Lower leg skin (tissue), 4 donors: ENCODE data around the gene TP53. TPM values are rescaled to one million over a fixed set of nuclear protein-coding genes. Genes with fewer than 3 reads are reported as not detected.

Source experiments
- DNase-seq, 2 donors: peaks; one replicate each; pipeline ENCODE4 v3.0.0-alpha.2; 2019; ENCODE audit warnings: low spot score in 2 of 2
- H3K4me3 ChIP-seq: fragments of 200-600 bp; sonication (generic); 2 replicates; pipeline ENCODE4 v1.5.1; 2017; ENCODE audit warnings: mild to moderate bottlenecking, low read depth; ENCODE audit not compliant: poor library complexity, severe bottlenecking
- POLR2A ChIP-seq, 2 donors: fragments of 450-650 bp; IDR thresholded peaks; one replicate each; pipeline ENCODE4 v1.6.1; 2016 to 2017; ENCODE audit warnings: antibody characterized with exemption in 2 of 2, mild to moderate bottlenecking in 1 of 2, moderate library complexity in 1 of 2
- WGBS, 2 donors: methylation state at CpG; one replicate each; pipeline ENCODE4 v1.1.5; 2018; 5-methylcytosine and 5-hydroxymethylcytosine counted together
- intact Hi-C: fragments of 100-400 bp; cut with DNase I; formaldehyde crosslinking; loops from one replicate; pipeline ENCODE4 v1.15.0; 2023; ENCODE audit warnings: low total_unique reads
- total RNA-seq, 4 donors: library from RNA; depleted of rRNA; stranded (reverse); fragments of >200 nt; gene quantifications; one replicate each; pipeline ENCODE4 v1.1.0, GENCODE V29; 2016
- TF ChIP-seq, protein P1 (sequence below), 3 donors: fragments of 450-650 bp; IDR thresholded peaks; one replicate each; pipeline ENCODE4 v1.5.1; 2016; ENCODE audit warnings: antibody characterized with exemption in 3 of 3, mild to moderate bottlenecking in 3 of 3, moderate library complexity in 2 of 3

Gene TP53
- total RNA-seq, 4 donors from 2014 or later, result 42.8 to 57.3 (median 50.8) TPM

DNA sequence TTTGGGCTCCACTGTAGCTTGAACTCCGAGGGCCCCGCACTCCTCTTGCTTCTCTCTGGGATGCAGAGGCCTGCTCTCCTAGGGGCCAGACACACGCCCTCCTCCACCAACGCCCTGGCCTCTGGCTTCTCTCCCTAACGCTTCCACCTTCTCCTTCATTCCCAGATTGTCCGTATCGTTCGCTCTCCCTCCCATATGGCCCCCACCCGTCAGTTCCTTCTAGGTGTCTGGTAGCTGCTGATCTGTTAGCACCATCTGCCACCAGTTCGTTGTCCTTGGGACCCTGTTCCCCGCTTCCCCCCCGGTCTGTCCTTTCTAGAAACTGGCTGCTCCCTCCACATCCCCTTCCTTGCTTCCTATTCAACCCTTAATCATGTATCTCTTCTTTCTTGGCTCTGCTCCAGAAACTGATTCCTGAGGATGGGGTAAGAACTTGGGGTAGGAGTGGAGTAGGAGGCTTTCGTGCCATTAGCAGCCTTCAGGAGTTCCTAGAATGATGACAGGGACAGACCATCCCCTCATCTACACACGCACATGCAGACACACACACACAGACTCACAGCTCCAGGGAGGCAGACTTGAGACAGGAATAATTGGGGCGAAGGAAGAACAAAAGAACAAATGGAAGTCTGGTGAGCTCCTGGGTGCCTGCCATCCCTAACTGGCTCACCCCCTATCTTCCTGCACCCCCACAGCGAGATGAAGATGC lies 32.3 kb downstream of the TP53 start:
- DNase-seq, result no peak
- 79 to 81% methylated on average over 16 of the region's 16 CpGs for WGBS, 2 donors
- H3K4me3 ChIP-seq, result no peak overlapping the region
- intact Hi-C loops, result no loop called here
- TF ChIP-seq POLR2A (IDR thresholded peaks at IDR 0.05), result no peak
- TF ChIP-seq, protein P1, sequence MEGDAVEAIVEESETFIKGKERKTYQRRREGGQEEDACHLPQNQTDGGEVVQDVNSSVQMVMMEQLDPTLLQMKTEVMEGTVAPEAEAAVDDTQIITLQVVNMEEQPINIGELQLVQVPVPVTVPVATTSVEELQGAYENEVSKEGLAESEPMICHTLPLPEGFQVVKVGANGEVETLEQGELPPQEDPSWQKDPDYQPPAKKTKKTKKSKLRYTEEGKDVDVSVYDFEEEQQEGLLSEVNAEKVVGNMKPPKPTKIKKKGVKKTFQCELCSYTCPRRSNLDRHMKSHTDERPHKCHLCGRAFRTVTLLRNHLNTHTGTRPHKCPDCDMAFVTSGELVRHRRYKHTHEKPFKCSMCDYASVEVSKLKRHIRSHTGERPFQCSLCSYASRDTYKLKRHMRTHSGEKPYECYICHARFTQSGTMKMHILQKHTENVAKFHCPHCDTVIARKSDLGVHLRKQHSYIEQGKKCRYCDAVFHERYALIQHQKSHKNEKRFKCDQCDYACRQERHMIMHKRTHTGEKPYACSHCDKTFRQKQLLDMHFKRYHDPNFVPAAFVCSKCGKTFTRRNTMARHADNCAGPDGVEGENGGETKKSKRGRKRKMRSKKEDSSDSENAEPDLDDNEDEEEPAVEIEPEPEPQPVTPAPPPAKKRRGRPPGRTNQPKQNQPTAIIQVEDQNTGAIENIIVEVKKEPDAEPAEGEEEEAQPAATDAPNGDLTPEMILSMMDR (IDR thresholded peaks at IDR 0.05), result no peak

DNA sequence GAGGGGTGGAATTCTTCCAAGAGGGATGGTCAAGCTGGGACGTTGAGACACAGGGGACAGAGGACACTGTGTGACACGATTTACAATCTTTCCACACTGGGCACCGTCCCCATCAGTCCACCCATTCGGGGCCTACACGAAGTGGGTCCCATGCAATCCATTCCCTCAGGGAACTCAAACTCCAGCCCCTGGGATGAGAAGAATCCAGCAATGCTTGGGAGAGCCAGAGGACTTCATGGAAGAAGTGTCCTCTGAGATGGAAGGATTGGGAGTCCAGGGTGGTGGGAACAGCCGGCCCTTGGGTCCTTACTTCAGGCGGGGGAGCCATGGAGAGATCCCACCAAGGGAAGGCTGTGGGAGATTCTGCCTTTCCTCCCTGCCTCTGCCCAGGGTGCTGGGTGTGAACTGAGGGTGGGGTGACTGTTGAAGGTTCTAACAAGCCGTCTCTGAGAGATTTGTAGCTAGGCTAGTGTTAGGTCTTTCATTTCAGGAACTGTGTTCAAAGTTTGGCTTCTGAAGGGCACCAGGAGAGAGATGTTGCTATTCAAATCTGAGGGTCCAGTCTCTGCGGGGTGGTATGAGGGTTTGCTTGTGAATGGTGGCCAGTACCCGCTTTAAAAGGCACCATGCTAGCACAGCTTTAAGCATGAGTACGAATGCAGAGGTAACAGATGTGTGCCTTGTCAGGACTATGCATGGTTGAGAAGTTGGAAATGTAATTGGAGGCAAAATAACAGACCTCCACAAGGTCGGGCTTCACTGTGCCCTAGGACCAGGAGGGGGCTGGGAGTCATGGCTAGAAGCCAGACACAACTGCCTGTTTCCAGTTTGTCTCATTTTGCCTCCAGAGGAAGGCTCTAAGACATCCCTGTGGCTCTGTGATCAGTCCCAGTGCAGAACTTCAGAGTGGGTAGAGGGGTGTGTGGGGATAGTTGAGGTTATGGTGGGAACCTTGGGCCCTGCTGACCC lies 34.6 kb downstream of the TP53 start:
- TF ChIP-seq, protein P1 (IDR thresholded peaks at IDR 0.05), result no peak
- TF ChIP-seq POLR2A (IDR thresholded peaks at IDR 0.05), result no peak
- intact Hi-C loops, result no loop called here
- no peak for DNase-seq
- WGBS, 2 donors, result 60 to 71% methylated on average over 12 of the region's 12 CpGs
- no peak overlapping the region for H3K4me3 ChIP-seq

DNA sequence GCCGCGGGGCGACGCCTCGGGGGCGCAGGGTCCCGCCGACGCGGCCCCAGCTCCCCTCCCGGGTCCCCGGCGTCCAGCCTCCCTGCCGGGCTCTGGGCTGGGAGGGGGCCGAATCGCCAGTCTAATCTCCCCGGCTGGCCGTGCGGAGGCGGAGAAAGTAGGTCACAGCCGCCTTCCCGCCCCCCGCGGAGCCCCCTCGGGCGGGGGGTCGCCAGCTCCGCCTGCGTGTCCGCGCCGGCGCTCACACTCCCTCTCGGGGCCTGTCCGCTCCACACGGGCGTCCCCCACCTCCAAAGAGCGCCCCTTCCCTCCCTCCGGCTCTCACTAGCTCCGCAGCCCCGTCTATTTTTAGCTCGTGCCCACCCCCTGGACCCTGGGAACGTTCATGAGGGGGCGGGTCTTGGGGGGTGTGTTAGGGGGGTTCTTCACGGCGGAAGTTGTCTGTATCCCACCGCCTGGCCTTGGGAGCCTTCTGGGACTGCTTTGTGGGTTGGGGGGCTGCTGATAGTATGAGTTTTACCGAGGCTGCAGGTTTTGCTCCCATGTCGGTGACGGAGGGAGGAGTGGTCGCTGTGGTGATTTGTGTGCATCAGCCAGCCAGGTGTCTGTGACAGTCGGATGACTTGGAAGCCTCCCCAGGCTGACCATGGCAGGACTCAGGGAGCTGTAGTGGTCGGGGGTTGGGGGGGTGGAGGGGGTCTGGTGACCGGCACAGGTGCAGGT lies 35.5 kb downstream of the TP53 start:
- TF ChIP-seq POLR2A (IDR thresholded peaks at IDR 0.05), result no peak
- TF ChIP-seq, protein P1 (IDR thresholded peaks at IDR 0.05), result no peak
- intact Hi-C loops, result no loop called here
- H3K4me3 ChIP-seq, result no peak overlapping the region
- DNase-seq, result no peak
- WGBS, 2 donors, result 7% methylated on average over 27 to 38 of the region's 54 CpGs

DNA sequence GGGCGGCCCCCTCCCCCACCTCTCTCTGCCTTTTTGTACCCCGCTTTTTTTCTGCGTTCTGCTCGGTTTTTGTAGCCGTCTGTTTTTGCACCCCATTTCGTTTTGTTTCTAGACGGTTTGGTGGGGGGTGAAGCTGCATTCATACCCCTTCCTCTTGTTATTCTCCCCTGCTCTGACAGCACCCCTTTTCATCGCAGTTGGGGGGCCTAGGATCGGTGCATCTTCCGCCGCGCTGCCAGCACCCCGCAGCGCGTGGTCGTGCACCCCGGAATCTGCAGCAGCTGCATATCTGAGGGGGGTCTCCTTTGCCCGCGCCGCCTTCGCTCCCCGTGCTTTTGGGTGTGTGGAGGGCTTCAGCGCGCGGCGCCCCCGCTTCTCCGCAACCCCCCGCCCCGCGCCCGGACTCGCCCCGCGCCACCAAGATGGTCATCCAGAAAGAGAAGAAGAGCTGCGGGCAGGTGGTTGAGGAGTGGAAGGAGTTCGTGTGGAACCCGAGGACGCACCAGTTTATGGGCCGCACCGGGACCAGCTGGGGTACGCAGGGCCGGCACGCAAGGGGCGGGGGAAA lies 36.1 kb downstream of the TP53 start:
- 0 to 2% methylated on average over 27 to 40 of the region's 45 CpGs for WGBS, 2 donors
- peak overlapping the region; percentile 16 for H3K4me3 ChIP-seq
- intact Hi-C loops, result no loop called here
- no peak for TF ChIP-seq POLR2A (IDR thresholded peaks at IDR 0.05)
- TF ChIP-seq, protein P1 (IDR thresholded peaks at IDR 0.05), result no peak
- no peak for DNase-seq

DNA sequence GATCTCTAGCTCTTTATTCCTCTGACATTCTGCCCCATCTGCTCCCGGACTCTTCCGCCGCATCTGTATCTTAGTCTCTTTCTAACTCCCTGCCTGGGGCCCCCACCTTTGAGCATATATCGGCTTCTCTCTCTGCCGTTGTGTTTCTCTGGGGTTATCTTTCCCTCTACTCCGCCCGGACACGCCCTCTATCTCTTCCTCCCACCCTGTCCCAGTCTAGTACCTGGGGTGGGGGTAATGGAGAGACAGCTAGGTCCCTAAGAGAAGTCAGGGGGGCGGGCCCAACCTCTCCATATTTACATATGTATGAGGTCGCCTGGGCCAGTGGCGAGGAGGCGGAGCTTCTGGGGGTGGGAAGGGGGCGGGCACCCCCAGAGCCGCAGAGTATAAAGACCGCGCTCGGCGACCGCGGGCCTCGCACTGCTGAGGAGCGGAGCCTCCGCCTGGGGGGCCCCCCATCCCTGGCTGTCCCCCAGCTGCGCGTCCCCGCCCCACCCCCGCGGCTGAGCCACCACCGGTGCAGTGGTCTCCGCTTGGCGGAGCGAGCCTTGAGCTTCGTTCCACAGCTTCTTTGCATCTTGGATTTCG lies 36.7 kb downstream of the TP53 start, which contains the start of gene ATP1B2:
TSS of gene ATP1B2 (plus strand) at position 418 of the 588 bp plus-strand sequence. CDS start 593 bp downstream, outside the sequence.
- intact Hi-C loops, result no loop called here
- 1 to 2% methylated on average over 22 to 34 of the region's 34 CpGs for WGBS, 2 donors
- TF ChIP-seq, protein P1 (IDR thresholded peaks at IDR 0.05), result no peak
- no peak for TF ChIP-seq POLR2A (IDR thresholded peaks at IDR 0.05)
- peak within 1 kb of the TSS; percentile 16 for H3K4me3 ChIP-seq
- peak; percentile 41 to 89 for DNase-seq
